ENCODE data around the gene ASPSCR1. TPM values are rescaled to one million over a fixed set of nuclear protein-coding genes. Genes with fewer than 3 reads are reported as not detected.

The ASPSCR1 gene
- total and polyA plus RNA-seq, 2 of the 13 experiments (the other 11 are each of a cell fraction or from before 2014, with no cell fraction given): 274 to 314 TPM

DNA sequence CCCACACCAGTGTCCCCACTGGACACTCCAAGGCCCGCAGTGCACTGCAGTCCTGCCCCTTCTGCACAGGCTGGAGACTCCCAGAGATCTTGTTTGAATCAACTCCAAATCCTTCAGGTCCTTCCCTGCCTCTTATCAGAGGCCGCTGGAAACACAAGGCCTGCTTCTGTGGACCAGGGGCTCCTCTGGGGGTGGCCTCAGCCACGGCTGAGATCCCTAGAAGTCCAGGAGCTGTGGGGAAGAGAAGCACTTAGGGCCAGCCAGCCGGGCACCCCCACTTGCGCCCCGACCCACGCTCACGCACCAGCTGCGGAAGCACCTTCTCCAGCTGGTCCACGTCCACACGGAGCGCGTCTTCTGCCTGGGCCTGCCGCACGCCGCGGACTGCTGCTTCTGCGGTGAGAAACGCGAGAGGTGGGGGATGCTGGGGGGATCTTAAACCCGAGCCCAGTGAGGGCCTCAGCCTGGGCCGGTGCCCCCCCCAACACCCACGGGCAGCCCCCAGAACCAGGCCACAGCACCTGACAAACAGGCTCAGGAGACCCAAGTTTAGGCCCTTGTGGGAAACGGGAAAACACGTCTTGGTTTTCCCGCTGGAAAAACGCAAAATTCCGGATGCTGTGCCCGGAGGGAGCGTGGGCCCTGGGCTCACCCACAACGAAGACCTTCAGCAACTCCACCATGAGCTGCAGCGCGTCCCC lies 41.7 kb downstream of the ASPSCR1 start (continued):
- TF ChIP-seq SRSF1 (optimal IDR thresholded peaks at IDR 0.05; ENCODE audit: low read depth, low read length): no peak
- peak; percentile 97 for TF ChIP-seq AGO1 (IDR thresholded peaks at IDR 0.05; ENCODE audit: low read depth, low read length, poor library complexity, severe bottlenecking)
- TF ChIP-seq IKZF4 (CRISPR knock-in tag; IDR thresholded peaks at IDR 0.05; ENCODE audit: borderline replicate concordance, low read depth, not compliant biosample characterization): no peak
- peak in 1 of 2 experiments; percentile 30; a peak in 1 of 4 replicates for TF ChIP-seq POLR2A (IDR thresholded peaks at IDR 0.05; ENCODE audit: insufficient read depth in 1 of 2, low read depth in 2 of 2, low read length in 2 of 2)
- no peak for TF ChIP-seq ZNF879 (CRISPR knock-in tag; IDR thresholded peaks at IDR 0.05)
- 0 out of 2 replicates have a peak, but pooled peaks have one; percentile 39 for TF ChIP-seq TBX2 (CRISPR knock-in tag; IDR thresholded peaks at IDR 0.05; ENCODE audit: borderline replicate concordance)
- peak; percentile 4 for TF ChIP-seq RBM22 (optimal IDR thresholded peaks at IDR 0.05; ENCODE audit: low read length)
- 0 out of 2 replicates have a peak, but pooled peaks have one; percentile 50 for TF ChIP-seq DNMT1 (CRISPR knock-in tag; IDR thresholded peaks at IDR 0.05)
- 0 out of 2 replicates have a peak, but pooled peaks have one; percentile 11 for TF ChIP-seq ZBTB38 (CRISPR knock-in tag; IDR thresholded peaks at IDR 0.05)
- TF ChIP-seq BRF2 (CRISPR knock-in tag; IDR thresholded peaks at IDR 0.05): 0 out of 2 replicates have a peak, but pooled peaks have one; percentile 47
- peak; percentile 55; the same call in 1 of the 2 replicates for TF ChIP-seq ZBTB33 (CRISPR knock-in tag; IDR thresholded peaks at IDR 0.05)
- TF ChIP-seq MYC (CRISPR knock-in tag; IDR thresholded peaks at IDR 0.05; ENCODE audit: borderline replicate concordance): 0 out of 2 replicates have a peak, but pooled peaks have one; percentile 8
- 0 out of 2 replicates have a peak, but pooled peaks have one; percentile 33 for TF ChIP-seq ZNF766 (CRISPR knock-in tag; IDR thresholded peaks at IDR 0.05; ENCODE audit: borderline replicate concordance)
- no peak for TF ChIP-seq MZF1 (CRISPR knock-in tag; IDR thresholded peaks at IDR 0.05; ENCODE audit: borderline replicate concordance)
- no peak for TF ChIP-seq NFKBIZ (CRISPR knock-in tag; IDR thresholded peaks at IDR 0.05)
- peak; percentile 100 for TF ChIP-seq AGO2 (optimal IDR thresholded peaks at IDR 0.05; ENCODE audit: low read depth, low read length)
- TF ChIP-seq ZNF552 (CRISPR knock-in tag; IDR thresholded peaks at IDR 0.05; ENCODE audit: borderline replicate concordance): no peak
- TF ChIP-seq, protein P1, sequence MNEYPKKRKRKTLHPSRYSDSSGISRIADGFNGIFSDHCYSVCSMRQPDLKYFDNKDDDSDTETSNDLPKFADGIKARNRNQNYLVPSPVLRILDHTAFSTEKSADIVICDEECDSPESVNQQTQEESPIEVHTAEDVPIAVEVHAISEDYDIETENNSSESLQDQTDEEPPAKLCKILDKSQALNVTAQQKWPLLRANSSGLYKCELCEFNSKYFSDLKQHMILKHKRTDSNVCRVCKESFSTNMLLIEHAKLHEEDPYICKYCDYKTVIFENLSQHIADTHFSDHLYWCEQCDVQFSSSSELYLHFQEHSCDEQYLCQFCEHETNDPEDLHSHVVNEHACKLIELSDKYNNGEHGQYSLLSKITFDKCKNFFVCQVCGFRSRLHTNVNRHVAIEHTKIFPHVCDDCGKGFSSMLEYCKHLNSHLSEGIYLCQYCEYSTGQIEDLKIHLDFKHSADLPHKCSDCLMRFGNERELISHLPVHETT (CRISPR knock-in tag; conservative IDR thresholded peaks at IDR 0.05): 0 out of 2 replicates have a peak, but pooled peaks have one; percentile 18
- peak; percentile 14; the same call in 1 of the 2 replicates for TF ChIP-seq ARNT2 (CRISPR knock-in tag; IDR thresholded peaks at IDR 0.05; ENCODE audit: low read depth)
- TF ChIP-seq, protein P2, sequence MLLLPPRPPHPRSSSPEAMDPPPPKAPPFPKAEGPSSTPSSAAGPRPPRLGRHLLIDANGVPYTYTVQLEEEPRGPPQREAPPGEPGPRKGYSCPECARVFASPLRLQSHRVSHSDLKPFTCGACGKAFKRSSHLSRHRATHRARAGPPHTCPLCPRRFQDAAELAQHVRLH (CRISPR knock-in tag; IDR thresholded peaks at IDR 0.05; ENCODE audit: borderline replicate concordance, low read depth): no peak
- 0 out of 2 replicates have a peak, but pooled peaks have one; percentile 12 for TF ChIP-seq FIP1L1 (IDR thresholded peaks at IDR 0.05; ENCODE audit: borderline replicate concordance, insufficient read depth, low read depth, low read length)
- TF ChIP-seq ZNF563 (CRISPR knock-in tag; IDR thresholded peaks at IDR 0.05): 0 out of 2 replicates have a peak, but pooled peaks have one; percentile 7
- TF ChIP-seq GLI4 (CRISPR knock-in tag; IDR thresholded peaks at IDR 0.05; ENCODE audit: borderline replicate concordance): no peak
- TF ChIP-seq PLRG1 (conservative IDR thresholded peaks at IDR 0.05): no peak
- no peak for TF ChIP-seq KLF6 (CRISPR knock-in tag; IDR thresholded peaks at IDR 0.05)
